Coronary artery (tissue), 2 donors: ENCODE measurements around the gene CLGN.

Experiments used
- DNase-seq: peaks from one replicate; pipeline ENCODE4 v3.0.0-alpha.2; 2017; ENCODE audit warnings: low spot score
- H3K27ac ChIP-seq, 2 donors: fragments of 200-600 bp; sonication (generic); one replicate each; pipeline ENCODE4 v1.5.1; 2016 to 2019
- H3K4me3 ChIP-seq: fragments of 200-600 bp; sonication (generic); 2 replicates; pipeline ENCODE4 v1.5.1; 2016; ENCODE audit warnings: mild to moderate bottlenecking, moderate library complexity
- CTCF ChIP-seq: fragments of 200-600 bp; sonication (generic); IDR thresholded peaks from one replicate; pipeline ENCODE4 v1.5.1; 2019; ENCODE audit warnings: antibody characterized with exemption

The CLGN gene

GRCh38 chr4:140427106-140427918 lies at the start of gene CLGN:
Gene CLGN, minus strand, starts transcription at chr4:140427648. Its CDS starts 14,570 bp downstream, at chr4:140413078.
- Histone ChIP-seq H3K4me3 (peak within 1 kb of the TSS; percentile 88), H3K27ac (no peak within 1 kb of the TSS)
- no peak for TF ChIP-seq CTCF
- DNase-seq, result no peak

- H3K27ac ChIP-seq, result no peak overlapping the region
- TF ChIP-seq CTCF, result no peak
- DNase-seq, result no peak
- H3K4me3 ChIP-seq, result no peak overlapping the region
Observed at GRCh38 chr4:140472156-140472555, 44.7 kb upstream of the CLGN start.

- DNase-seq, result no peak
- H3K4me3 ChIP-seq, result no peak overlapping the region
- TF ChIP-seq CTCF, result no peak
- H3K27ac ChIP-seq, result no peak overlapping the region
Observed at GRCh38 chr4:140469791-140470733, 42.6 kb upstream of the CLGN start.

- H3K27ac ChIP-seq, result no peak overlapping the region
- TF ChIP-seq CTCF, result no peak
- H3K4me3 ChIP-seq, result no peak overlapping the region
- DNase-seq, result no peak
Observed at GRCh38 chr4:140466146-140466545, 38.7 kb upstream of the CLGN start.

- H3K27ac ChIP-seq, result no peak overlapping the region
- DNase-seq, result no peak
- TF ChIP-seq CTCF, result no peak
- no peak overlapping the region for H3K4me3 ChIP-seq
Observed at GRCh38 chr4:140463614-140464013, 36.2 kb upstream of the CLGN start.

- no peak for DNase-seq
- TF ChIP-seq CTCF, result no peak
- Histone ChIP-seq H3K27ac (no peak overlapping the region), H3K4me3 (no peak overlapping the region)
Observed at GRCh38 chr4:140463182-140463581, 35.7 kb upstream of the CLGN start.
